OCI-LY7 (cell line): Measurements from ENCODE around the gene SH3RF3. TPM values are rescaled to one million over a fixed set of nuclear protein-coding genes. Genes with fewer than 3 reads are reported as not detected.

ENCODE experiments used
- BruUV-seq: library from RNA; stranded (reverse); fragments of 400-500 nt; replicated peaks from 2 replicates; lab custom pipeline; 2021; lab: Mats Ljungman, UMichigan
- CTCF ChIA-PET: fragments of 300-600 bp; sonication (Branson Sonifier 250); formaldehyde crosslinking; loops from one replicate; lab custom pipeline; 2022; ENCODE audit warnings: antibody characterized with exemption; ENCODE audit not compliant: unreplicated experiment; lab: Charles Lee
- POLR2A ChIA-PET: fragments of 300-600 bp; sonication (Branson Sonifier 250); formaldehyde crosslinking; loops from one replicate; lab custom pipeline; 2022; ENCODE audit warnings: antibody characterized with exemption; lab: Charles Lee
- DNase-seq: peaks from one replicate; pipeline ENCODE4 v3.0.0-alpha.2; 2015; ENCODE audit warnings: low spot score
- H2AFZ ChIP-seq: fragments of 200-600 bp; sonication (generic), shearing (Covaris generic); 2 replicates; pipeline ENCODE4 v1.6.1; 2014; ENCODE audit warnings: mild to moderate bottlenecking, antibody characterized with exemption, low read length, moderate library complexity
- H3K27ac ChIP-seq: fragments of 200-600 bp; sonication (generic); 2 replicates; pipeline ENCODE4 v1.5.1; 2014; ENCODE audit warnings: mixed run types, low read depth, mild to moderate bottlenecking, moderate library complexity, low read length, inconsistent platforms; ENCODE audit not compliant: poor library complexity, severe bottlenecking
- H3K36me3 ChIP-seq: fragments of 200-600 bp; sonication (generic); 2 replicates; pipeline ENCODE4 v1.6.1; 2014; ENCODE audit warnings: mild to moderate bottlenecking, antibody characterized with exemption, low read length, moderate library complexity, mixed read lengths; ENCODE audit not compliant: insufficient read depth
- H3K4me1 ChIP-seq: fragments of 200-600 bp; sonication (generic); 2 replicates; pipeline ENCODE4 v1.5.1; 2014; ENCODE audit warnings: mild to moderate bottlenecking, low read length; ENCODE audit not compliant: insufficient read depth, poor library complexity, severe bottlenecking
- H3K4me2 ChIP-seq: fragments of 200-600 bp; sonication (generic); 2 replicates; pipeline ENCODE4 v1.6.1; 2014; ENCODE audit warnings: mild to moderate bottlenecking, low read length
- H3K4me3 ChIP-seq: fragments of 200-600 bp; sonication (generic); 2 replicates; pipeline ENCODE4 v1.5.1; 2014; ENCODE audit warnings: mild to moderate bottlenecking, low read depth, low read length; ENCODE audit not compliant: poor library complexity, severe bottlenecking
- H3K79me2 ChIP-seq: fragments of 200-600 bp; sonication (generic); 2 replicates; pipeline ENCODE4 v1.6.1; 2016; ENCODE audit warnings: low read depth, mild to moderate bottlenecking, low read length, moderate library complexity, mixed read lengths; ENCODE audit not compliant: insufficient read depth
- H3K9me2 ChIP-seq: fragments of 200-600 bp; sonication (generic); 2 replicates; pipeline ENCODE4 v1.6.1; 2016; ENCODE audit warnings: mild to moderate bottlenecking, low read length, mixed read lengths; ENCODE audit not compliant: insufficient read depth
- H3K9me3 ChIP-seq: fragments of 200-600 bp; sonication (generic); 2 replicates; pipeline ENCODE4 v1.6.1; 2014; ENCODE audit warnings: mild to moderate bottlenecking, mixed run types, low read length, mixed read lengths
- H4K20me1 ChIP-seq: fragments of 200-600 bp; sonication (generic); 2 replicates; pipeline ENCODE4 v1.6.1; 2014; ENCODE audit warnings: mild to moderate bottlenecking, antibody characterized with exemption, low read length, moderate library complexity, mixed read lengths; ENCODE audit not compliant: insufficient read depth
- CTCF ChIP-seq: fragments of 200-600 bp; sonication (generic); conservative IDR thresholded peaks from 2 replicates; pipeline ENCODE4 v1.5.1; 2014; ENCODE audit warnings: mild to moderate bottlenecking, antibody characterized with exemption, low read length, moderate library complexity, mixed read lengths
- EZH2phosphoT487 ChIP-seq: fragments of 200-600 bp; sonication (generic); IDR thresholded peaks from 2 replicates; pipeline ENCODE4 v1.6.1; 2018; ENCODE audit warnings: low read depth, borderline replicate concordance, mild to moderate bottlenecking, mixed run types, antibody characterized with exemption, low read length, moderate library complexity, mixed read lengths
- intact Hi-C: fragments of 100-400 bp; cut with micrococcal nuclease; formaldehyde crosslinking; loops from one replicate; pipeline ENCODE4 v1.10.0; 2022; ENCODE audit not compliant: unreplicated experiment
- total RNA-seq, 2 experiments: library from RNA; depleted of rRNA in 1 of 2; stranded (reverse); fragments of >200 nt in 1 of 2; shearing (Covaris generic) in 1 of 2; gene quantifications; 2 replicates each; pipeline ENCODE4 v1.2.3, GENCODE V29; 2014 to 2022

Gene SH3RF3
- total RNA-seq, 2 experiments from 2014 or later, result not detected

GRCh38 chr2:109348190-109348589, 219.2 kb downstream of the SH3RF3 start:
- POLR2A ChIA-PET, result no interaction called here
- H3K4me1 ChIP-seq, result no peaks in the 10 kb centered on the region
- CTCF ChIA-PET, result no interaction called here
- H3K9me3 ChIP-seq, result no peaks in the 10 kb centered on the region
- no peak for TF ChIP-seq EZH2phosphoT487
- no peak for TF ChIP-seq CTCF
- H3K4me2 ChIP-seq, result no peak overlapping the region
- no peak overlapping the region for H3K27ac ChIP-seq
- no peak for DNase-seq
- no TSS peak for BruUV-seq
- H4K20me1 ChIP-seq, result no peaks in the 10 kb centered on the region
- no peak overlapping the region for H2AFZ ChIP-seq
- intact Hi-C loops, result no loop called here
- no peaks in the 10 kb centered on the region for H3K9me2 ChIP-seq
- H3K36me3 ChIP-seq, result no peaks in the 10 kb centered on the region
- H3K79me2 ChIP-seq, result no peaks in the 10 kb centered on the region
- H3K4me3 ChIP-seq, result no peak overlapping the region

- no peak for DNase-seq
- Histone ChIP-seq H3K79me2 (no peaks in the 10 kb centered on the region), H3K9me2 (no peaks in the 10 kb centered on the region), H3K27ac (no peak overlapping the region), H3K4me3 (no peak overlapping the region), H3K36me3 (no peaks in the 10 kb centered on the region), H3K4me2 (no peak overlapping the region), H3K4me1 (no peaks in the 10 kb centered on the region), H4K20me1 (no peaks in the 10 kb centered on the region), H2AFZ (no peak overlapping the region), H3K9me3 (no peaks in the 10 kb centered on the region)
- ChIA-PET CTCF (no interaction called here), POLR2A (no interaction called here)
- intact Hi-C loops, result no loop called here
- no peak for TF ChIP-seq CTCF
- BruUV-seq, result no TSS peak
Observed at GRCh38 chr2:109348671-109349502, 219.9 kb downstream of the SH3RF3 start.
